OCI-LY1 (cell line): ENCODE data around the gene PIAS1.

Experiments
- H2AFZ ChIP-seq: fragments of 200-600 bp; sonication (generic), shearing (Covaris generic); 2 replicates; pipeline ENCODE4 v1.6.0; 2014; ENCODE audit warnings: antibody characterized with exemption, mild to moderate bottlenecking, low read length
- H3F3A ChIP-seq: fragments of 200-600 bp; sonication (generic), shearing (Covaris generic); 2 replicates; pipeline ENCODE4 v1.6.0; 2014; ENCODE audit warnings: mild to moderate bottlenecking, antibody characterized with exemption, low read length, moderate library complexity; ENCODE audit not compliant: insufficient read depth
- H3K27ac ChIP-seq: fragments of 200-600 bp; sonication (generic); 2 replicates; pipeline ENCODE4 v1.5.1; 2014; ENCODE audit warnings: low read length, mixed run types, mild to moderate bottlenecking, low read depth; ENCODE audit not compliant: poor library complexity, severe bottlenecking
- H3K27me3 ChIP-seq: fragments of 200-600 bp; sonication (generic); 2 replicates; pipeline ENCODE4 v1.6.0; 2014; ENCODE audit warnings: antibody characterized with exemption, mild to moderate bottlenecking, low read length, moderate library complexity; ENCODE audit not compliant: insufficient read depth
- H3K36me3 ChIP-seq: fragments of 200-600 bp; sonication (generic); 2 replicates; pipeline ENCODE4 v1.6.1; 2014; ENCODE audit warnings: mild to moderate bottlenecking, antibody characterized with exemption, low read length, moderate library complexity, mixed read lengths; ENCODE audit not compliant: insufficient read depth
- H3K4me1 ChIP-seq: fragments of 200-600 bp; sonication (generic); 2 replicates; pipeline ENCODE4 v1.5.1; 2014; ENCODE audit warnings: mild to moderate bottlenecking, low read length, moderate library complexity; ENCODE audit not compliant: insufficient read depth, severe bottlenecking
- H3K4me2 ChIP-seq: fragments of 200-600 bp; sonication (generic), shearing (Covaris generic); 2 replicates; pipeline ENCODE4 v1.6.1; 2014; ENCODE audit warnings: low read length
- H3K4me3 ChIP-seq: fragments of 200-600 bp; sonication (generic); 2 replicates; pipeline ENCODE4 v1.5.1; 2014; ENCODE audit warnings: low read length, low read depth, mild to moderate bottlenecking, mixed read lengths; ENCODE audit not compliant: poor library complexity, severe bottlenecking
- H3K79me2 ChIP-seq: fragments of 200-600 bp; shearing (Covaris generic); 2 replicates; pipeline ENCODE4 v1.6.1; 2016; ENCODE audit warnings: mixed run types, low read length, mixed read lengths; ENCODE audit not compliant: insufficient read depth
- H3K9ac ChIP-seq: fragments of 200-600 bp; sonication (generic), shearing (Covaris generic); 2 replicates; pipeline ENCODE4 v1.6.1; 2014; ENCODE audit warnings: mild to moderate bottlenecking, low read length, mixed read lengths
- H3K9me2 ChIP-seq: fragments of 200-600 bp; sonication (generic), shearing (Covaris generic); 2 replicates; pipeline ENCODE4 v1.6.1; 2014; ENCODE audit warnings: low read depth, mild to moderate bottlenecking, low read length, mixed read lengths
- H3K9me3 ChIP-seq: fragments of 200-600 bp; shearing (Covaris generic); 2 replicates; pipeline ENCODE4 v1.6.1; 2014; ENCODE audit warnings: low read length, mixed read lengths
- H4K20me1 ChIP-seq: fragments of 200-600 bp; sonication (generic), shearing (Covaris generic); 2 replicates; pipeline ENCODE4 v1.6.0; 2016; ENCODE audit warnings: mild to moderate bottlenecking, low read length; ENCODE audit not compliant: insufficient read depth
- CTCF ChIP-seq: fragments of 200-600 bp; sonication (generic), shearing (Covaris generic); IDR thresholded peaks from 2 replicates; pipeline ENCODE4 v1.5.1; 2017; ENCODE audit warnings: mild to moderate bottlenecking, antibody characterized with exemption, low read length, moderate library complexity, mixed read lengths
- EZH2 ChIP-seq: fragments of 200-600 bp; sonication (generic), shearing (Covaris generic); IDR thresholded peaks from 2 replicates; pipeline ENCODE4 v1.8.0; 2017; ENCODE audit warnings: borderline replicate concordance, mixed run types, mild to moderate bottlenecking, antibody characterized with exemption, low read length, moderate library complexity, mixed read lengths

The PIAS1 gene

GRCh38 chr15:68206711-68207151 lies 152.6 kb downstream of the PIAS1 start:
- Histone ChIP-seq H3F3A (no peaks in the 10 kb centered on the region), H3K9me2 (no peaks in the 10 kb centered on the region), H3K79me2 (no peaks in the 10 kb centered on the region), H3K4me3 (no peak overlapping the region), H3K36me3 (peaks cover 10% of the 10 kb centered on the region; the same call in 1 of the 2 replicates), H2AFZ (no peak overlapping the region), H3K4me1 (peaks cover 33% of the 10 kb centered on the region), H3K4me2 (no peak overlapping the region), H3K27ac (no peak overlapping the region), H3K27me3 (no peaks in the 10 kb centered on the region), H3K9ac (no peak overlapping the region), H3K9me3 (no peaks in the 10 kb centered on the region), H4K20me1 (no peaks in the 10 kb centered on the region)
- TF ChIP-seq EZH2 (no peak), CTCF (no peak)

GRCh38 chr15:68207176-68207935 lies 153.2 kb downstream of the PIAS1 start:
- Histone ChIP-seq H3K4me3 (no peak overlapping the region), H3K9me2 (no peaks in the 10 kb centered on the region), H3K9ac (no peak overlapping the region), H3K27me3 (no peaks in the 10 kb centered on the region), H3K27ac (no peak overlapping the region), H3K36me3 (peaks cover 11% of the 10 kb centered on the region; the same call in 1 of the 2 replicates), H4K20me1 (no peaks in the 10 kb centered on the region), H2AFZ (no peak overlapping the region), H3K4me1 (peaks cover 34% of the 10 kb centered on the region), H3K9me3 (no peaks in the 10 kb centered on the region), H3K79me2 (no peaks in the 10 kb centered on the region), H3K4me2 (no peak overlapping the region), H3F3A (no peaks in the 10 kb centered on the region)
- no peak for TF ChIP-seq EZH2
- no peak for TF ChIP-seq CTCF

GRCh38 chr15:68208136-68208535 lies 154.0 kb downstream of the PIAS1 start:
- Histone ChIP-seq H3K36me3 (peaks cover 11% of the 10 kb centered on the region; the same call in 1 of the 2 replicates), H3F3A (no peaks in the 10 kb centered on the region), H3K4me3 (no peak overlapping the region), H3K9ac (no peak overlapping the region), H3K79me2 (no peaks in the 10 kb centered on the region), H3K4me2 (no peak overlapping the region), H3K4me1 (peaks cover 34% of the 10 kb centered on the region), H3K27me3 (no peaks in the 10 kb centered on the region), H4K20me1 (no peaks in the 10 kb centered on the region), H3K27ac (peak overlapping the region; percentile 71), H2AFZ (no peak overlapping the region), H3K9me3 (no peaks in the 10 kb centered on the region), H3K9me2 (no peaks in the 10 kb centered on the region)
- TF ChIP-seq CTCF (no peak), EZH2 (no peak)
